Ishikawa (cell line): ENCODE results near the gene HLA-F.

Experiments used
- CEBPB ChIP-seq: IDR thresholded peaks from 2 replicates; pipeline ENCODE4 v1.6.1; 2012
- CREB1 ChIP-seq: IDR thresholded peaks from 2 replicates; pipeline ENCODE4 v1.6.1; 2012; ENCODE audit warnings: low read depth
- EGR1 ChIP-seq: IDR thresholded peaks from 2 replicates; pipeline ENCODE4 v1.6.1; 2012
- EP300 ChIP-seq: IDR thresholded peaks from 2 replicates; pipeline ENCODE4 v1.6.1; 2012; ENCODE audit warnings: borderline replicate concordance
- FOXM1 ChIP-seq: IDR thresholded peaks from 2 replicates; pipeline ENCODE4 v1.6.1; 2012; ENCODE audit warnings: low read depth, borderline replicate concordance
- NFIC ChIP-seq: IDR thresholded peaks from 2 replicates; pipeline ENCODE4 v1.6.1; 2012
- RAD21 ChIP-seq: IDR thresholded peaks from 2 replicates; pipeline ENCODE4 v1.6.1; 2012; ENCODE audit warnings: low read depth
- TAF1 ChIP-seq: IDR thresholded peaks from 2 replicates; pipeline ENCODE4 v1.6.1; 2012; ENCODE audit warnings: low read depth, mild to moderate bottlenecking
- TCF12 ChIP-seq: IDR thresholded peaks from 2 replicates; pipeline ENCODE4 v1.6.1; 2012; ENCODE audit warnings: low read depth
- TEAD4 ChIP-seq: IDR thresholded peaks from 2 replicates; pipeline ENCODE4 v1.6.1; 2012
- USF1 ChIP-seq: IDR thresholded peaks from 2 replicates; pipeline ENCODE4 v1.6.1; 2012
- YY1 ChIP-seq: IDR thresholded peaks from 2 replicates; pipeline ENCODE4 v1.6.1; 2012; ENCODE audit warnings: low read depth
- ZBTB7A ChIP-seq: IDR thresholded peaks from 2 replicates; pipeline ENCODE4 v1.6.1; 2012; ENCODE audit warnings: low read depth
- TF ChIP-seq, protein P1 (sequence below): IDR thresholded peaks from 2 replicates; pipeline ENCODE4 v1.6.1; 2012
- TF ChIP-seq, protein P2 (sequence below): IDR thresholded peaks from 2 replicates; pipeline ENCODE4 v1.6.1; 2012; ENCODE audit warnings: low read depth, mild to moderate bottlenecking

The HLA-F gene

DNA sequence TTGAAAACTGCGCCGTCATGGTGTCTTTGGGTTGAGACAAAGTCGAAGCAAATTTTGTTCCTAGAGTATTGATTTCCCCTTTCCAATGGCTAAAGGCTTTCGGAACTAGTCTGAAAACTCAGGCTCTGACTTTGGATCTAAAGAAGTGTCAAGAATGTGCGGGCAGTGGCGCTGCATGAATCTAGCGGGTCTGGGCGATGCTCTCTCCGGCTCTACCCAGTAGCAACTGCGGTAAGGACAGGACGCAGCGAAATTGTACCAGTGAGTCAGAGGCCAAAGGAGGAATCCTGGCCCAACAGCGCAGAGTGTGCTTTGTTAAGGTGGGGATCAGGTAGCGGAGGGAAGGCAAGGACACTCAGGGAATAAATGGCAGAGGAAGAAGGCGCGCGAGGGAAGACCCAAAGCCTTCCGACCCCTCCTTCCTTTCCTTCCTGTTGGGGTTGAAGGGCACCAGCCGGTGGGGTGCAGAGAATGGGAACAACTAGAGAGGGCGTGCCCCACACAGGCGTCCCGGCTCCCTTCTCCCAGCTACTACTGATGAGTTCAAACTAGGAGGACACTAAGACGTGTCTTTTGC is 32.1 kb downstream of the HLA-F start:
- TF ChIP-seq USF1, result no peak
- no peak for TF ChIP-seq RAD21
- no peak for TF ChIP-seq NFIC
- TF ChIP-seq ZBTB7A, result no peak
- TF ChIP-seq CEBPB, result no peak

- TF ChIP-seq ZBTB7A, result no peak
- TF ChIP-seq RAD21, result no peak
- no peak for TF ChIP-seq USF1
- TF ChIP-seq, protein P1, sequence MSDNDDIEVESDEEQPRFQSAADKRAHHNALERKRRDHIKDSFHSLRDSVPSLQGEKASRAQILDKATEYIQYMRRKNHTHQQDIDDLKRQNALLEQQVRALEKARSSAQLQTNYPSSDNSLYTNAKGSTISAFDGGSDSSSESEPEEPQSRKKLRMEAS, result no peak
- TF ChIP-seq EGR1, result no peak
- no peak for TF ChIP-seq TAF1
- no peak for TF ChIP-seq FOXM1
- no peak for TF ChIP-seq TCF12
- TF ChIP-seq, protein P2, sequence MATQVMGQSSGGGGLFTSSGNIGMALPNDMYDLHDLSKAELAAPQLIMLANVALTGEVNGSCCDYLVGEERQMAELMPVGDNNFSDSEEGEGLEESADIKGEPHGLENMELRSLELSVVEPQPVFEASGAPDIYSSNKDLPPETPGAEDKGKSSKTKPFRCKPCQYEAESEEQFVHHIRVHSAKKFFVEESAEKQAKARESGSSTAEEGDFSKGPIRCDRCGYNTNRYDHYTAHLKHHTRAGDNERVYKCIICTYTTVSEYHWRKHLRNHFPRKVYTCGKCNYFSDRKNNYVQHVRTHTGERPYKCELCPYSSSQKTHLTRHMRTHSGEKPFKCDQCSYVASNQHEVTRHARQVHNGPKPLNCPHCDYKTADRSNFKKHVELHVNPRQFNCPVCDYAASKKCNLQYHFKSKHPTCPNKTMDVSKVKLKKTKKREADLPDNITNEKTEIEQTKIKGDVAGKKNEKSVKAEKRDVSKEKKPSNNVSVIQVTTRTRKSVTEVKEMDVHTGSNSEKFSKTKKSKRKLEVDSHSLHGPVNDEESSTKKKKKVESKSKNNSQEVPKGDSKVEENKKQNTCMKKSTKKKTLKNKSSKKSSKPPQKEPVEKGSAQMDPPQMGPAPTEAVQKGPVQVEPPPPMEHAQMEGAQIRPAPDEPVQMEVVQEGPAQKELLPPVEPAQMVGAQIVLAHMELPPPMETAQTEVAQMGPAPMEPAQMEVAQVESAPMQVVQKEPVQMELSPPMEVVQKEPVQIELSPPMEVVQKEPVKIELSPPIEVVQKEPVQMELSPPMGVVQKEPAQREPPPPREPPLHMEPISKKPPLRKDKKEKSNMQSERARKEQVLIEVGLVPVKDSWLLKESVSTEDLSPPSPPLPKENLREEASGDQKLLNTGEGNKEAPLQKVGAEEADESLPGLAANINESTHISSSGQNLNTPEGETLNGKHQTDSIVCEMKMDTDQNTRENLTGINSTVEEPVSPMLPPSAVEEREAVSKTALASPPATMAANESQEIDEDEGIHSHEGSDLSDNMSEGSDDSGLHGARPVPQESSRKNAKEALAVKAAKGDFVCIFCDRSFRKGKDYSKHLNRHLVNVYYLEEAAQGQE, result no peak
- TF ChIP-seq CEBPB, result no peak
- no peak for TF ChIP-seq EP300
- no peak for TF ChIP-seq CREB1
- no peak for TF ChIP-seq YY1
- TF ChIP-seq NFIC, result no peak
- no peak for TF ChIP-seq TEAD4
Observed at GRCh38 chr6:29757282-29757681, 34.0 kb downstream of the HLA-F start.

- no peak for TF ChIP-seq FOXM1
- TF ChIP-seq RAD21, result no peak
- no peak for TF ChIP-seq CEBPB
- TF ChIP-seq, protein P2, result no peak
- TF ChIP-seq, protein P1, result no peak
- TF ChIP-seq EP300, result no peak
- no peak for TF ChIP-seq CREB1
- TF ChIP-seq EGR1, result no peak
- no peak for TF ChIP-seq YY1
- no peak for TF ChIP-seq NFIC
- no peak for TF ChIP-seq TCF12
- TF ChIP-seq ZBTB7A, result no peak
- TF ChIP-seq TAF1, result no peak
- TF ChIP-seq TEAD4, result no peak
- no peak for TF ChIP-seq USF1
Observed at GRCh38 chr6:29757701-29758293, 34.6 kb downstream of the HLA-F start.

- no peak for TF ChIP-seq CEBPB
- no peak for TF ChIP-seq USF1
- TF ChIP-seq, protein P1, result no peak
- no peak for TF ChIP-seq FOXM1
- no peak for TF ChIP-seq ZBTB7A
- no peak for TF ChIP-seq EP300
- TF ChIP-seq, protein P2, result no peak
- TF ChIP-seq NFIC, result no peak
Observed at GRCh38 chr6:29758761-29759160, 35.5 kb downstream of the HLA-F start.
